ENCODE data around the gene CAPZB.

CAPZB gene

DNA sequence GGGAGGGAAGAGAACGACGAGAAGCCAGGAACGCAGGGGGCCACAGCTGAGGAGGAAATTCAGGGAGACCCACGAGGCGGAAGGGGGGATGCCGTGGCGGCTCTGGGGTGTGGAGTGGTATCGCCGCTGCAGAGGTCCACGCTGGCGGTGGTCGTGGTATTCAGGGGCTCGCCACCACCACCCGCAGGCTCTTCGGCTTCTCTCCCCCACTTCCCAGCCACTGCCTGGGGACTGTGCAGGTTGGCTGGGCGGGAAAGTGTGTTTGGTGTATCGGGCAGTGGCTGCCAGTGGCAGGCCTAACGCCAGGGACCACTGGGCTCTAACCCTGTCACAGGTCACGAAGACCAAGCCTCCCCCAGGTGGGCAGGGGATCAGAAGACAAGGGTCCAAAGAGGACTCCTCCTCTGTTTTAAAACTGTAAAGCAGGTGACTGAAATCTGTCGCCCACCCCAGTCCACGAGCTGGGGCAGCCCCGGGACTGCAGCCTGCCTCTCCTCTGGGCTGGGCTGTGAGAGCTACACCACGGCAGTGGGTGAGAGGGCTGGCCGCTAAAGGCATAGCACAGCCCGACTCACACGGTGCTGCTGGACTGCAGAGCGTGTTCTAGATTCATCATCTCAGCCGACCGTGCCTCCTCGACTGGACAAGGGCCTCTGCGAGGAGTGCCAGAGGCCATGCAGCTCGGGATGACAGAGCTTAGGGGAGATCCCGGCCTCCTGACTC lies 142.3 kb downstream of the CAPZB start:
- no peak for DNase-seq

DNA sequence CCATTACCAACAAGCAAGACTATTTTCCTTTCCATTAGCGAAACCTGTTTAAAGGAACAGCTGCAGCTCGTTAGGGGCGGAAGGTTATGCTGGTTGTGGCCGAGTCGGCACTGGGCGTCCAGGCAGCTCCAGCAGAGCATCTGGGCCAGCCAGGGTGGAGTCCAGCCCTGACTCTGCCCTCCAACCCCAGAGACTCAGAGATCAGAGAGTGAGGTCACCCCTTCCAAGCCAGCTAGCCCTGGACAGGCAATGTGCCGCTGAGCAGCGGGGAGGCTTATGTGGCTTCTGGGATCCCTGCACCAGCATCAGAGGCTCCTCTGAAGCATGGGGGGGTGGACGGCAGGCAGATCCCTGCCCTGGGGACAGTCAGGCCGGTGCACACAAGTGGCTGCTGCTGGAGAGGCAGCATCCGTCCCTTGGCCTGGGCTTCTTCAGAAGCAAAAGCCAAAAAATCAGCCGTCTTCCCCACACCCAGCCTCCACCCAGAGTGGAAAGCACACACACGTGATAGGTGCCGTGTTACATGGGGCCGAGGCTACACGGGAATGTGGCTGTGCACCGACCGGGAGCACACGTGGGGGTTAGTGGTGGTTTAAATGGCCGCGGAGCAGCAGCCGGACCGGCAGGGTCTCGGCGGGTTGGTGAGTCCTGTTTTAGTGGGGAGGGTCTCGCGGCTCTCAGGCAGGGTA lies 143.1 kb downstream of the CAPZB start:
- DNase-seq: no peak

DNA sequence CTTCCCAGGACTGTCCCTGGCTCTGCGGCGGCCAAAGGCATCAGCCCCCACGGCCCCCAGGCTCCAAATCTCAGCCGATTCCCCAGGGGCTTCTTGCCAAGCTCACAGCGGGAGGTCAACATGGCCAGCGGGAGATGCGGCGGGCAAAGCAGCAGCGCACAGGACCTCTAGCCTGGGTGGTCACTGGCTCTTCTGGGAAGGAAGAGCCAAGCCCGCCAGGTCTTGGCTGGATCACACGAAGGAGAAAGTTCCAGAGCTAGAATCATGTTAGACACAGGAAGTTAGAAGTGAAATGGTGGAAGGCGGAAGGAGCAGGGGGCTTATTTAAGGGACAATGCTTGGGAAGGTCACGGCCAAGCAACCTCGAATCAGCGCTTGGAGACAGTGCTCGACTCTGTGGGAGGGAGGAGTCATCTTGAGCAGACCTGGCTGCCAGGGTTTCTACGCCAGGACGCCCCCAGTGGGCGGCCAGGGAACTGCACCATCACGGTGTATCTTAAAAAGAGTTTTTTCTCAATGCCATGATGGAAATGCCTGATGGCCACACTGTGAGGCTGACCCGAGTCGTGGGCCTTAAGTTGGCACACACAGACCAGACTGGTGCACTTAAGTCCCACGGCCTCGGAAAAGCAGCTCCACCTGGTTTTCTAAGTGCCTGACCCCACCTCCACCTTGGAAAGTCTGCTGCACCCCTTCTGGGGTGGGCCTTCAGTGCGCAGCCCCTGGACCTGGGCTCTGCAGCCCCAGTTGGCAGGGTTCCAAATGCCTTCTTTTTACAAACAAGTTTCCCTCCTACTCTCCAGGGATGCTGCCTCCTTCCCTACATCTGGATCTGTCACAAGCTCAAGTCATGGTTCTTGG lies 143.9 kb downstream of the CAPZB start:
- DNase-seq: peak; percentile 67

DNA sequence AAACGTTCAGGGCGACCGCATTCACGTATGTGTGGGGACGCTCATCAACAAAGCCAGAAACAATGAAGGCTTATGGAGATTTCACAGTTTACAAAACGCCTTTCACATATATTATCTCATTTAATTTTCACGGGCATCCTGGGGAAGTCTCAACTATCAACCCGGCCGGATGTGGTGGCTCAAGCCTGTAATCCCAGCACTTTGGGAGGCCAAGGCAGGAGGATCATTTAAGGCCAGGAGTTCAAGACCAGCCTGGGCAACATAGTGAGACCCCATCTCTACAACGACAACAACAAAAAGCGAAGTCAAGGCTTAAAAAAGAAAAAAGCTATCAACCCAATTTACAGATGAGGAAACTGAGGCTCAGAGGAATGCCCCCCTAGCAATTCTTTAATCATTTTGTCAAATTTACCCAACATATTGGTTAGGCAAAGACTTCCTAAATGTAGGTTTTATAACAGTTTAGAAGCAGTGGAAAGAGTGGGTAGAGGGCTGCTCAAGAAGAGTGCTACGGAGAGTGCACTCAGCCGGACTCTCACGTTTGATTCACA lies 144.9 kb downstream of the CAPZB start:
- no peak for DNase-seq

DNA sequence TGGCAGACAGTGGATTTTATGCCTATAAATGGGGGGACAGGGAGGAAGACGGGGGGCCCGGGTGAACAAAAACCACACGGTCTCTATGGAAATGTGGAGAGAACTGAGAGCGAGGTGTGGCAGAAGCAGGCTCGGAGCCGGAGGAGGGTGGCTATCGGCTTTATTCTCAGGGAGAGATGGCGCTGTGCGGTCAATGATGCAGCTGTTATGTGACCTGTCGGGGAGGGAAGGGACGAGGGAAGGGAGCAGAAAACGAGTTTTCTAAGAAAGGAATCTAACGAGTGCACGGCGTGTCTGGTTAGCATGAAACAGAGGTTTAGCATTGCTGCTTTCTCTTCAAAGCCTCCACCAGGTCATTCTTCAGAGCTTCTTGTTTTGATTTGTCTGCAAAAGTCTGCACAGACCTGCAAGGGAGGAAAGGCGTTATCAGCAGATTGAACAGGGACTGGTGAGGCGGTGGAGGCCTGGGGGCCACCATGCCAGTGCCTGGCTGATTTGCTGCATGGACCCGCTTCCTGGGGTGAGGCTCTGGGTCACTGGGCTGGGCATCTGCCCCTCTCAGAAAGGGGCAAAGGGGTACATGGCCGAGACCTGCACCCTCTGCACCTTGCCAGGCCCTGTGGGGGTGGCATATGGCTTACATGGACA lies 146.0 kb downstream of the CAPZB start:
- DNase-seq: no peak

DNA sequence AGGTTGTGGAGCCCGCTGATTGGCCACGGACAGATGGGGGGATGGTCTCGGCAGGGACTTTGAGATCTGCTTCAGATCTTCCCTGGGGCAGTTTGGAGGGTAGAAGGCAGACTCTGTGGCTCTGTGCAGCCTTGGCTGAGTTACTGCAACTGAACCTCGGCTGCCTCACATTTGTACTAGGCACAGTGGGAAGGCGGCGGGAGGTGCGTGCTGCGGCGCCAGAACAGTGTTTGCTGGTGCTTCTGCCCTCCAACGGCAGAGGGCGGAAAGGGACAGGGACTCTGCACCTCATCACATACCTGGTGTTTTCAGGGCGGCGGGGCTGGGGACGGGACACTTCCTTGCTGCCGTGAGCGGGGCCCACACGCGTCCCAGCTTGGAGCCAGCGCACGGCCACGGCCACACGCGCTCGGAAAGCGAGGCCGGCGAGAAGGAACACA lies 147.0 kb downstream of the CAPZB start:
- no peak for DNase-seq

DNA sequence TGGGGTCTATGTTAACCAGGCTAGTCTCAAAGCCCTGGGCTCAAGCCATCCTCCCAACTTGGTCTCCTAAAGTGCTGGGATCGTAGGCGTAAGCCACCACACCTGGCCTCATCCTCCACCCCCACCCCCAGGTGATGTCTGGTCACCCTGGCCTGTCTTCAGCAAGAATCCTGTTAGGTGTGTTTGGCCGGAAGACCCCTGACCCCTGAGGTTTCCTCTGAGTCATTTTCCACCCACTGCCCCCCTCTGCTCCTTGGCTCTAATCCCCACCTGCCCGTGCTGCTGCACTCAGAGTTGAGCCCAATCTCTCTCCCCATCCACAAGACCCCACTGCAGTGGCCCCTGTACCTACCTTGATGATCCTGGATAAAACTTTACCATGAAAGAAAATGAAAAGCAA lies 148.1 kb downstream of the CAPZB start:
- DNase-seq: no peak

DNA sequence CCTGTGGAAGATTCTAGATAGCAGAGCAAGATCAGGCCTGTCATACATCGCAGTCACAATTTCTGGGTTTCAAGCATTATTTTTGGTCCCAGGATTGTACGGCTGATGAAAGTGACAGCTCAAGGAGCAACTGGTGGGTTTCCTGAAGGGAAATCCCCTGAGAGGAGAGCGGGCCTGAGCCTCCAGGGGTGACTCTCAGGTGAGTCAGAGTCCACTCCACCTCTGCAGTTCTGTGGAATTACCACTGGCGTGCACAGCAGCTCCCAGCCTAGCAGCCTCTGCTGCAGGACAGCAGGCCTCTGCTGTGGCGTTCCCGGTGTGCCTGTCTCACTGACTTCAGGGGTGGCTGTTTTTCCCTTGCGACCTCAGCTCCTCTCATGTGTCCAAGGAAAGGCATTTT lies 148.8 kb downstream of the CAPZB start:
- peak; percentile 30 for DNase-seq

DNA sequence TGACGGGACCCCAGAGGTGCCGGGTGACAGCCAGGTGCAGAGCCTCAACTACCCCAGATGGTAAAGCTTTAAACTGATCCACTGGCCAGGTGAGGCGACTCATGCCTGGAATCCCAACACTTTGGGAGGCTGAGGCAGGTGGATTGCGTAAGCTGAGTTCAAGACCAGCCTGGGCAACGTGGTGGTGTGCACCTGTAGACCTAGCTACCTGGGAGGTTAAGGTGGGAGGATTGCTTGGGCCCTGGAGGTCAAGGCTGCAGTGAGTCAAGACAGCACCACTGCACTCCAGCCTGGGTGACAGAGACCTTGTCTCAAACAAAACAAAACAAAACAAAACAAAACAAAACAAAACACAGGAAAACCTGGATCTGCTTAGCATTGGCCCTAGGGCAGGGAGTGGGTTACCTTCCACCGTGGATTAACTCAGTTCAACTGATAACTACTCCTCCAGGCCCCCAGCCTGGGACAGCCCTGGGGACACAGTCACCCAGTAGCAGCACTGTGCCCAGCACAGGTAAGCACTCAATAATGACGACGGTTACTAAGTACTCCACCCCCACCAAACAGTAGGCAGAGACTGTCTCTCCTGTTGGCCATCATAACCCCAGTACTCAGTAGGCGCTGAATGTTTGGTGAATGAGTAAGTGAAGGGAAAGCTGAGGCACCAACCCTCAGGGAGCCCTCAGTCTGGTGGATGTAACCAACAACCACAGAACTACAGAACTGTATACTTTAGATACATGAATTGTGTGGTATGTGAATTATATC lies 151.6 kb downstream of the CAPZB start:
- no peak for DNase-seq

DNA sequence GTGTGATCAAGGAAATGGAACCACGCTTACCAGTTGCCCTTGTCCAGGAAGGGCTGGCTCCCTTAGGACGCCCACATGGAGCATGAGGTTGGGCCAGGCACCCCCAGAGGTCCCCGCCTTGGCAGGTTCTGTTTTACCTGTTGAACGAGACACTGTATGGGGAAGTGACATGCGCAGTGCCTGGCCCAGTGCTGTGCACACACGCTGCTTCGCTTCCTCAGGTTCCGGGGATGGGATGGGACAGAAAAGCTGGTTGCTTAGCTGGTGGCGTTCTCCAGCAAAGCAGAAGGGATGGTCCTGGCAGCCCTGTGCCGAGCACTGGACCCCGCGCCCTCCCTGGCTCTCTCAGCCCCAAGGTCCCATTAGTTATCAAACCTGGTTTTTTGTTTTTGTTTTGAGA lies 152.5 kb downstream of the CAPZB start:
- DNase-seq: no peak

DNA sequence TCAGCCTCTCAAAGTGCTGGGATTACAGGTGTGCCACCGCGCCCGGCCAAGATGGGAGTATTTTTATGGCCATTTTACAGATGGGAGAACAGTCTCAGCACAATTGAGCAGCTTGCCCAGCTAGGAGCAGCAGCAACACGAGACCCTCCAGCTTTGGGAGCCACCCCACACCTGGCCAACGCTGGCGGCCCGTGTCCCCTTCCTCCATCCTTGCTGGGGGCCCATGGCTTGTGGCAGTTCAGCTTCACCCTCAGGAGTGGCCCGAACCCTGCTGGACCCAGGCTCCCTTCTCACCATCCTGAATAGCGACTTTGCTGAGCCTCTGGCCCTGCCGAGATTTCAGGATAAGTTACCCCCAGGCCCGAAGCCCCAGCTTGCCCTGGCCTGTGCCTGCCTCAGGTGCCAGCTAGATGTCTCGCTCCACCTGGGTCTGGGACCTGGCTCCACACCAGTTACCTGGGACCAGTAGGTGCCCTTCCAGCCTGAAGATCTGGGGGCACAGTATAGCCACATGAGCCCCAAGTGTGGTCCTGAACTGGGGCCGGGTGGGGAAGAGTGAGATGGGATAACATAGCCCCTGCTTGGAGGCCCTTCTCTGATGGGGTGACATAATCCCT lies 154.0 kb downstream of the CAPZB start:
- no peak for DNase-seq

DNA sequence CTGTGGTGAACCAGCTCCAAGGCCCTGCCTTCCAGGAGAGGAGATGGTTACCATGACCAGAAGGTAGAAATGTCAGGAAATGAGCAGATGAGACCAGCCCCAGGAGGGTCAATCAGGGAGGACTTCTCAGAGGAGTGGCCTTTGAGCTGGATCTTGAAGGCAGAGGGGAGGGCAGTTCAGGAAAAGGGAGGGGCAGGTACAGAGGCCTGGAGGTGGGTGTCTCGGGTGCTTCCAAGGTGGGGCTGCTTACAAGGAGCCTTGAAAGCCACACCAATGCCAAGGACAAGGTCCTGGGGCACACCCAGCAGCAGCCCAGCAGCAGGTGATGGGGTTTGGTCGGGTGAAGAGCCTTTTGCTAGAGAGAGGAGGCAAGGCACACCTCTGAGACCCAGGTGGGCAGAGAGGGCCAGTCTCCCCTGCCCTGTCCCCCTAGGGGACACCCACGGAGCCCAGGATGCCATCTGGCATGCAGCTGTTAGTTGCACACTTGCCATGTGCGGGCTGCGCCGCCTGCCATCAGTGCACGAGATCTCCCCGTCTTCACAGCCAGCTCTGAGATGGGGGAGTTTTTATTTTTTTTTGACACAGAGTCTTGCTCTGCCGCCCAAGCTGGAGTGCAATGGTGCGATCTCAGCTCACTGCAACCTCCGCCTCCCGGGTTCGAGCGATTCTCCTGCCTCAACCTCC lies 154.7 kb downstream of the CAPZB start:
- no peak for DNase-seq

DNA sequence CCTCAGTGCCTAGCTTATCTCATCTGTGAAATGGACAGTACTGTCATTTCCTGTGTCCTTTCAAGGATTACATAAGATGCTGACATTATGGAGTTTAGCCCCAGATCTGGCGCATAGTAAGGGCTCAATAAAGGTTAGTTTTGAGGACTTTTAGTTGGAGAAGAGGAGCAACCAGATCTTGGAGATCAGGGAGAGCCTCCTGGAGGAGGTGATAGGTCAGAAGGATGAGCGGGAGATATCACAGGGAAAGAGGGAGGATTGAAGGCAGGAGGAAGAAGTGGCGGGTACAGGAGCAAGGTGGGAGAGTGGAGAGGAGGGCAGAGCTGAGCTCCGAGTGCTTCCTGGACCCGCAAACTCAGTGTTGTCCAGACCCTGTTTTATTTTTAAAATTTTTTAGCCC lies 155.7 kb downstream of the CAPZB start:
- no peak for DNase-seq

DNA sequence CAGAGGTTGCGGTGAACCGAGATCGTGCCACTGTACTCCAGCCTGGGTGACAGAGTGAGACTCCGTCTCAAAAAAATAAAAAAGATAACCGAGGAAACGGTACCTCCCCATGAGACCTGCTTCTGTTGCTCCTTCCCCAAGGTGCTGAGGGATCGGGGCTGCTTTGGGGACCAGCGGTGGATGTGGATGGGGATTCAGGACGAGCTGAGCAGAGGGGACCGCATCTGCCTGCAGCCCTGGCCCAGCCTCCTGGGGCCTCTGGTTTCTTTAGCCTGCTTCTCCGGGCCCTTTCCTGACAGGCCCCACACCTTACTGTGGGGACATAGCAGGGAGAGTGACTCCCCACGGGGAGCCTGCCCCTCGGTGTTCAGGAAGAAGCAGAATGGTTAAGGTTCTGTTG lies 156.2 kb downstream of the CAPZB start:
- no peak for DNase-seq

DNA sequence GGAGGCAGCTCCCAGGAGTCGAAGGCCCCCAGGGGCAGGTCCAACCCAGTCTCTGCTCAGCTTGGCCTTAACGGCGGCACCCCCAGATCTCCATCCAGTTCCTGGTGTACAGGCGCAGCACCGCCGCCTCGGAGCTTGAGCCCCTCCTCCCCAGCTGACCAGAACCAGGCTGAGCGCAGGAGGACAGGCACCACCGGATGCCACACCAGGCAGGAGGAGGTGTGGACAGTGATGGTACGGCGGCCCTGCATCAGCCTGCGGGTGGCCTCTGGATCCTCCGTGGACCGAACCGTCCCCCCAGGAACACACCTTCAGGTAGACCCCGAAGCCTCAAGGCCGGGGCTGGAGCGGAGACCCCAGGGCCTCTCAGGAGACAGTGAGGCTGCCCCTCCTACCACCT lies 156.9 kb downstream of the CAPZB start:
- no peak for DNase-seq

DNA sequence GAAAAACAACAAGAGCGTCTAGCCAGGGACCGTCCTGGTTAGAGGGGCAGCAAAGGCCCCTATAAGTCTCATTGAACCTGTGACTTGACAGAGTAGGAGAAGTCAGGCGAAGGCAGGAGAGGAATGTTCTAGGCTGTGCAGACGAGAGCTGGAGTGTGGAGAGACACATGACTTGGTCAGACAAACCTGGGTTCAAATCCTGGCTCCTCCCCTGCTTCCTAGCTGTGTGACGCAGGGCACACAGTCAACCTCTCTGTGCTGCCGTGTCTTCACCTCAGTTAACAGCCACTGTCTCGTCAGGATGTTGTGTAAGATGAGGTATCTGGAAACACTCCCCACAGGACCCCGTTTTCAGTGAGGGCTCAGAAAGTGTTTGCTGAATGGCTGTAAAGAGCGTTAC lies 157.6 kb downstream of the CAPZB start:
- DNase-seq: no peak

DNA sequence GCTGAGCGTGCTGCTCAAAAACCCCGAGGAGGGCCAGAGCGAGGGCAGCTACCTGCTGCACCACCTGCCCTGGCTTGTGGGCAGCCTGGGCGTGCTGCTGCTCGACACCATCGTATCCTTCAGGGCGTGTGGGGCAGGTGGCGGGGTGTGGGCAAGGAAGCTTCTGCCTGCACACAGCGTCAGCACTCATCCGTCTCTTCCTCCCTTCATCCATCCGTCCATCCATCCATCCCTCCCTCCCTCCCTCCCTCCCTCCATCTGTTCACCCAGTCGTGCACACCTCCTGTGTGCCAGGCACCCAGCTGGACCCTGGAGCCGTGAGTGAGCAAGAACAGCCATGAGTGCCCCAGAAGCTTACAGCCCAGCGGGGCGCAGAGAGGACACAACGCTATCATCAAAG lies 158.0 kb downstream of the CAPZB start:
- DNase-seq: no peak

DNA sequence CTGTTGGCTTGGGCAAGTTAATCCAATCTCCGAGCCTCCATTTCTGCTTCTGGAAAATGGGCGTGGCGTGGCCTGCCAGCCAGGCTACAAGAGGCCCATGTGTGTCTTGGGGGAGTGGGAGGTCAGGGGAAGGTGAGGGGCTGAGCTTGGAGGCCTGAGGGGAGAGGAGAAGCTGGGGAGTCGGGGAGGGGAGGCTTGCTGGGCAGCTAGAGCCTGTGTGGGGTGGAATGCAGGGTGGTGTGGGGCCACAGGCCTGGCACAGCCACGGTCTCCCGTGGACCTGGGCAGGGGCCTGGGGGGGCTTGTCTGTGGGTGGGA lies 158.6 kb downstream of the CAPZB start:
- DNase-seq: no peak

DNA sequence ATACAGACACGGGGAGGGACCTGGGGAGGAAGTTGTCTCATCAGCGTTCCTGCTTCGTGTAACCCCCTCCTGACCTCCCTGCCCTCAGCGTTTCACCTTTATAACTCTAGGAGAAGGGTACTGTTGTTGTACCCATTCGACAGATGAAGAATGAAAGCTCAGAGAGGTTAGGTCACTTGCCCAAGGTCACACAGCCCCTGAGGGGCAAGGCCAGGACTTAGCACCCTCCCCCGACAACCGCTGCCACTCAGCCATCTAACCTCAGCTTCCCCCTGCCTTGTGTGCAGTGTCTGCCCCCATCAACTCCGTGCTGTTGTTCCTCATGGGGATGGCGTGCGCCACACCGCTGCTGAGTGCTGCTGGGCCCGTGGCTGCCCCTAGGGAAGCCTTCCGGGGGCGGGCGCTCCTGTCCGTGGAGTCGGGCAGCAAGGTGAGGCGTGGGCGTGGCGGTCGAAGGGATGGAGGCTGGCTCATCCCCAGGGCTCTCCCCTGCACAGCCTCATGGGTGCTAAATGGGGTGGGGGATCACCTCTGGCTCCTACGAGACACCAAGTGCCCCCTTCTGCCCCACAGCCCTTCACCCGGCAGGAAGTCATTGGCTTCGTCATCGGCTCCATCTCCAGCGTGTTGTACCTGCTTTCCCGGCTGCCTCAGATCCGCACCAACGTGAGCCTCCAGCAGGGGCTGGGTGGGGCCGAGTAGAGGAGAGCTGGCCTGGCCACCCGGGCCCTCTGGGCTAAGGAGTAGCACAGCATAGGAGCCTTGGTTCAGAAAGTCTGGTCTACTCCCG lies 159.2 kb downstream of the CAPZB start:
- DNase-seq: no peak

DNA sequence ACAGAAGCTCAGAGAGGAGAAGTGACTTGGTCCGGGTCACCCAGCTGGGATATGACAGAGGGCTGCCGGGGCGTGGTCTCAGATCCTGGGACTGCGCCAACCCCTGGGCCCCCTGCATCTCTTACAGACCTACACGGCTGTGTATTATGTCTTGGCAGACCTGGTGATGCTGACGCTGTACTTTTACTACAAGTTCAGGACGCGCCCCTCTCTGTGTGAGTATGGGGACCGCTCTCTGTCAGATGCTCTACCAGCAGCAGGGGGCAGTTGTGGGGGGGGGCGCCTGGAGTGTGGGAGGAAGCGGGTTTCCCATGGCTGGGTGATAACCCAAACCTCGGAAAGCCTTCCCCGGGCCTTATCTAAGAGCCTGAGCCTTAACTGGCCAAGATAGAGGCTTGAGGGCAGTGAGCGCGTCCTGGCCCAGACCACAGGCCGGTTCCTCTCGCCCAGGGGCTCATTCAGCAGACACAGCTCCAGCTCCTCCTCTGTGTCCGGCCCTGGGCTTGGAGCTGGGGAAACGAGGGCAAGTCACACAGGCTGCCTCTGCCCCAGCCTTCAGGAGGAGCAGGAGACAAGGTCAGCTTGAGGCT lies 159.9 kb downstream of the CAPZB start:
- DNase-seq: no peak
